Neutrophil (primary cell): ENCODE data around the gene BAIAP2L2.

Experiments used
- H3K27ac ChIP-seq: fragments of 200-600 bp; sonication (generic); 2 replicates; pipeline ENCODE4 v1.5.1; 2016; ENCODE audit warnings: mild to moderate bottlenecking, moderate library complexity
- H3K27me3 ChIP-seq: fragments of 200-600 bp; sonication (generic); 2 replicates; pipeline ENCODE4 v1.6.0; 2016; ENCODE audit warnings: mild to moderate bottlenecking
- H3K36me3 ChIP-seq: fragments of 200-600 bp; sonication (generic); 2 replicates; pipeline ENCODE4 v1.5.1; 2017
- H3K4me1 ChIP-seq, 2 experiments: fragments of 200-600 bp in 1 of 2; sonication (generic) in 1 of 2; 1 replicate in 1 of 2; 2 replicates in 1 of 2; pipeline versions ENCODE4 v1.5.1 to v1.6.1; 2013 to 2016; ENCODE audit warnings: low read depth in 1 of 2, low read length in 1 of 2, mild to moderate bottlenecking in 1 of 2, moderate library complexity in 1 of 2; ENCODE audit not compliant: control insufficient read depth in 1 of 2, insufficient read depth in 1 of 2
- H3K4me3 ChIP-seq, 2 experiments: fragments of 200-600 bp in 1 of 2; sonication (generic) in 1 of 2; 1 replicate in 1 of 2; 2 replicates in 1 of 2; pipeline ENCODE4 v1.5.1; 2013 to 2016; ENCODE audit warnings: low read depth in 1 of 2, low read length in 1 of 2, mild to moderate bottlenecking in 1 of 2, moderate library complexity in 1 of 2
- H3K9me3 ChIP-seq: fragments of 200-600 bp; sonication (generic); 2 replicates; pipeline ENCODE4 v1.5.1; 2016
- TF ChIP-seq, protein P1 (sequence below): fragments of 200-600 bp; sonication (generic); IDR thresholded peaks from 2 replicates; pipeline ENCODE4 v1.5.1; 2016; ENCODE audit warnings: antibody characterized with exemption

BAIAP2L2 gene

DNA sequence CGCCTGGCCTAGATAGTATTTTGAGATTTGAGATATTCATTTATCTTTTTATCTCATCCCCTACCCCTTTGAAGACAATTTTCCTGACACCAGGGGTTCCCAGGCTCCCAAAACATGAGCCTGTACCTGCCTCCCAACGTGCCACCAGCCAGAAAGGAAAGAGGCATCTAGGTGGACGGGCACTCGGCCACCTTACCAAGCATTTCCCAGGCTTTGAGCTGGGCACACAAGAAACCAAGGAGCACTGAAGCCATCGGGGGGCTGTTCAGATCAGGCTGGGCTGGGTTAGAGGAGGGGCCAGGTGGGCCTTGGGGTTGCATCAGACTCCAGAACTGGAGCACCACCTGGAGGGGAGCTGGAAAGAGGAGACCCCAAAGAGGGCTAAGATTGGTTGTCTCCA lies 28.5 kb upstream of the BAIAP2L2 start:
- TF ChIP-seq, protein P1, sequence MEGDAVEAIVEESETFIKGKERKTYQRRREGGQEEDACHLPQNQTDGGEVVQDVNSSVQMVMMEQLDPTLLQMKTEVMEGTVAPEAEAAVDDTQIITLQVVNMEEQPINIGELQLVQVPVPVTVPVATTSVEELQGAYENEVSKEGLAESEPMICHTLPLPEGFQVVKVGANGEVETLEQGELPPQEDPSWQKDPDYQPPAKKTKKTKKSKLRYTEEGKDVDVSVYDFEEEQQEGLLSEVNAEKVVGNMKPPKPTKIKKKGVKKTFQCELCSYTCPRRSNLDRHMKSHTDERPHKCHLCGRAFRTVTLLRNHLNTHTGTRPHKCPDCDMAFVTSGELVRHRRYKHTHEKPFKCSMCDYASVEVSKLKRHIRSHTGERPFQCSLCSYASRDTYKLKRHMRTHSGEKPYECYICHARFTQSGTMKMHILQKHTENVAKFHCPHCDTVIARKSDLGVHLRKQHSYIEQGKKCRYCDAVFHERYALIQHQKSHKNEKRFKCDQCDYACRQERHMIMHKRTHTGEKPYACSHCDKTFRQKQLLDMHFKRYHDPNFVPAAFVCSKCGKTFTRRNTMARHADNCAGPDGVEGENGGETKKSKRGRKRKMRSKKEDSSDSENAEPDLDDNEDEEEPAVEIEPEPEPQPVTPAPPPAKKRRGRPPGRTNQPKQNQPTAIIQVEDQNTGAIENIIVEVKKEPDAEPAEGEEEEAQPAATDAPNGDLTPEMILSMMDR = no peak
- H3K27ac ChIP-seq = no peak overlapping the region
- no peaks in the 10 kb centered on the region for H3K4me1 ChIP-seq
- no peaks in the 10 kb centered on the region for H3K9me3 ChIP-seq
- peaks cover 5% of the 10 kb centered on the region for H3K36me3 ChIP-seq
- no peaks in the 10 kb centered on the region for H3K27me3 ChIP-seq
- no peak overlapping the region for H3K4me3 ChIP-seq

DNA sequence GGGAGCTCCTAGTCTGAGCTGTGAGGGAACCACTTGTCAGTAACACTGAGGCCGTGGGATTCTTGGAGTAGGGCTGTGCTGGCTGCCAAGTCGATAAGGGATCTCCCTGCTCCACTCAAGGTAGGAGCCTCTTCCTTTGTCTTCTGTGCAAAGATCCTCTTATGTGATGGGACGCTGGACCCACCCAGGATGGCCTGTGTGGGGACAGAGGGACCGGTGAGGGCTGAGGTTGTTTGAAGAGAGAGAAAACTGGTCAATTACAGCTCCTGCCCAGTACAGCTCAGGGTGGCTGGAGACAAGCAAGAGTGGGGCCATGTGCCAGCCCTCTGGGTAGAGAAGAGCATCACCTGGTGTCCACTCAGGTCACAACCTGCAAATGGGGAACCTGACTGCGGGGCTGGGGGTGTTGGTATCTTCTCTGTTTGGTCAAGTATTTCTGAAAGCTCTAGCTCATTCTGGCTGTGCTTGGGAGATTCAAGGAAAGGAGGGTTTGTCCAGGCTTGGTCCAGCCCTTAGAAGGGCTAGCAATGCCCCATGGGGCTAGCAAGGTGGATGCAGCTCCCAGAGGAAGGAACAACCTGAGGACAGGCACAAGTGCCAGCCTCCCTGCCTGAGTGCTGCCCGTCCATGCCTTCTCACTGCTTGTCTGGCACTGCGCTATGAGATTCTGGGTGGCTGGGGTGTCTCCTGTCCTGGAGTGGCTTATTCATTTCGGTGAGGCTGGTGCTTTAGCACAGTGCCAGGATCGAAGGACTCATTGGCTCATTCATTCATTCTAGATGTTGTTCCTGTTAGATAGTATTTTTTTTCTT lies 27.6 kb upstream of the BAIAP2L2 start:
- TF ChIP-seq, protein P1 = no peak
- peaks cover 11% of the 10 kb centered on the region for H3K36me3 ChIP-seq

DNA sequence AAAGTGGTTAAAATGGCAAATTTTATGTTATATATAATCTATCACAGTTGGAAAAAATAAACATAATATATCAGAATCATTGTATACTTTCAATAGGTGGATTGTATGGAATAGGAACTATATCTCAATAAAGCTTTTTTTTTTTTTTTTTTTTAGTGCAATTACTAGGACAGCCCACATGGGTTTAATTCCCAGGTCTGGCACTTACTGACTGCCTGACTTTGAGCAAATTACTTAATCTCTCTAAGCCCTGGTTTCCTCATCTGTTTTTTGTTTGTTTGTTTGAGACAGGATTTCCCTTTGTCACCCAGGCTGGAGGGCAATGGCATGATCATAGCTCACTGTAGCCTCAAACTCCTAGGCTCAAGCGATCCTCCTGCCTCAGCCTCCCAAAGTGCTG lies 26.1 kb upstream of the BAIAP2L2 start:
- H3K27me3 ChIP-seq = no peaks in the 10 kb centered on the region
- H3K9me3 ChIP-seq = no peaks in the 10 kb centered on the region
- H3K4me3 ChIP-seq = no peak overlapping the region
- TF ChIP-seq, protein P1 = no peak
- no peak overlapping the region for H3K27ac ChIP-seq
- no peaks in the 10 kb centered on the region for H3K4me1 ChIP-seq
- H3K36me3 ChIP-seq = peaks cover 25% of the 10 kb centered on the region

More for the DNA sequence above, 27.6 kb upstream of the BAIAP2L2 start:
- Histone ChIP-seq H3K9me3 (no peaks in the 10 kb centered on the region), H3K4me3 (no peak overlapping the region), H3K4me1 (no peaks in the 10 kb centered on the region), H3K27ac (peak overlapping the region; percentile 15), H3K27me3 (no peaks in the 10 kb centered on the region)

DNA sequence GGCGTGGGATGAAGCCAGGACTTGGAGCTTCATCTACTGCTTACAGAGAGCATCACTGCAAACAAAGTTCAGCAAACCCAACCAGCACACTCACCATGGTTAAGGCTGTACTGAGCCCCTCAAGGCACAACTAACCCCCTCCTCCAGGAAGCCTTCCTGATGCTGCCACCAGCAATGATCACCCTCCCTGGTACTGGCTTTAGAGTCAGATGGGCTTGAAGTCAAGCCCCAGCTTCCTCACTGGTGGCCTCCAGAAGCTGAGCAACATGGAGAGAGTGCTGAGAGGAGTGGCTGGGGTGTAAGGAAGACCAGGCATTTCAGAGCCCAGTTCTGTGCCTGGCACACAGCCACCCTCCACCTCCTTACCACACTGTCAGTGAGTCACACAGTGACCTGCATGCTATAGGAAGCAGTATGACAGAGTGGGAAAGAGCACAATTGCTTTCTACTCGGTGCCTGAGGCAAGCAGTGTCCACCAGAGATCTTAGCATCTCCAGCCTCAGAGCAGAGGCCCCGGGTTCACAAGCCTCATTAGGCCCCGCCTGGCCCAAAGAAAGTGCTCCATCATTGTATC lies 24.7 kb upstream of the BAIAP2L2 start:
- H3K4me1 ChIP-seq = no peaks in the 10 kb centered on the region
- no peaks in the 10 kb centered on the region for H3K27me3 ChIP-seq
- H3K36me3 ChIP-seq = peaks cover 27% of the 10 kb centered on the region
- no peak overlapping the region for H3K4me3 ChIP-seq
- H3K9me3 ChIP-seq = no peaks in the 10 kb centered on the region
- TF ChIP-seq, protein P1 = no peak
- H3K27ac ChIP-seq = no peak overlapping the region

DNA sequence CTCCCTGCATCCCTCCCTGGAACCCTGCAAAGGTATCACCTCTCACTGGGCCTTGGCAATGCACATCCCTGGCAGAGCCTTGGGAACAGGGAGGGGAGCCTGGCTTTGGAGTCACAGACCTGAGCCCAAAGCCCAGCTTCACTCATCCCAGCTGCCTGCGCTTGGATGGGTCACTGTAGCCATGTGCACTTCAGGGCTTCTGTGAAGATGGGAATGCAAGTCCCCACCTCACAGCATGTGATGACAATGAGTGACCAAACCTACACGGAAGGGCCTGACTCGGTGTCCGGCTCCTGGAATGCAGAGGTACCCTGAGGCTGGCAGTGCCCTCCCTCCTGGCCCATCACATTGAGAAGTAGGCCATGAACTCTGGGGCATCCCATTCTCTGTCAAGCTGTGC lies 22.8 kb upstream of the BAIAP2L2 start:
- Histone ChIP-seq H3K4me3 (no peak overlapping the region), H3K27me3 (no peaks in the 10 kb centered on the region), H3K4me1 (no peaks in the 10 kb centered on the region), H3K9me3 (no peaks in the 10 kb centered on the region), H3K36me3 (peaks cover 30% of the 10 kb centered on the region), H3K27ac (no peak overlapping the region)
- TF ChIP-seq, protein P1 = no peak
